Karpas-422 (cell line): Measurements from ENCODE around the gene PASK. TPM values are rescaled to one million over a fixed set of nuclear protein-coding genes. Genes with fewer than 3 reads are reported as not detected.
A peak's percentile ranks its signal among the peaks of the same experiment; 100 is the strongest.

Experiments
- DNase-seq: peaks from one replicate; pipeline ENCODE4 v3.0.0-alpha.2; 2015
- H2AFZ ChIP-seq: fragments of 200-600 bp; sonication (generic); 2 replicates; pipeline ENCODE4 v1.6.1; 2014; ENCODE audit warnings: antibody characterized with exemption, low read length, mixed read lengths
- H3K27ac ChIP-seq: fragments of 200-600 bp; sonication (generic); 2 replicates; pipeline ENCODE4 v1.5.1; 2014; ENCODE audit warnings: mild to moderate bottlenecking, low read length, moderate library complexity
- H3K27me3 ChIP-seq: fragments of 200-600 bp; sonication (generic); 2 replicates; pipeline ENCODE4 v1.6.1; 2014; ENCODE audit warnings: low read length, mixed read lengths
- H3K36me3 ChIP-seq: fragments of 200-600 bp; sonication (generic); 2 replicates; pipeline ENCODE4 v1.6.1; 2014; ENCODE audit warnings: low read length, mixed read lengths; ENCODE audit not compliant: insufficient read depth
- H3K4me1 ChIP-seq: fragments of 200-600 bp; sonication (generic); 2 replicates; pipeline ENCODE4 v1.6.1; 2014; ENCODE audit warnings: mild to moderate bottlenecking, low read length, mixed read lengths
- H3K4me2 ChIP-seq: fragments of 200-600 bp; sonication (generic); 2 replicates; pipeline ENCODE4 v1.6.1; 2014; ENCODE audit warnings: low read length, low read depth, mild to moderate bottlenecking; ENCODE audit not compliant: poor library complexity, severe bottlenecking
- H3K4me3 ChIP-seq: fragments of 200-600 bp; sonication (generic); 2 replicates; pipeline ENCODE4 v1.5.1; 2014; ENCODE audit warnings: mild to moderate bottlenecking, antibody characterized with exemption, low read length, mixed read lengths
- H3K79me2 ChIP-seq: fragments of 200-600 bp; sonication (generic); 2 replicates; pipeline ENCODE4 v1.6.1; 2014; ENCODE audit warnings: mild to moderate bottlenecking, low read length, mixed read lengths
- H3K9ac ChIP-seq: fragments of 200-600 bp; sonication (generic); 2 replicates; pipeline ENCODE4 v1.6.0; 2014; ENCODE audit warnings: low read length
- H3K9me2 ChIP-seq: fragments of 200-600 bp; sonication (generic), shearing (Covaris generic); replicated peaks from 2 replicates; pipeline ENCODE4 v1.6.0; 2014; ENCODE audit warnings: mild to moderate bottlenecking, low read length, moderate library complexity; ENCODE audit not compliant: insufficient read depth
- H3K9me3 ChIP-seq: fragments of 300-700, 200-600 bp; sonication (generic); 2 replicates; pipeline ENCODE4 v1.6.1; 2014; ENCODE audit warnings: low read length, mixed read lengths
- H4K20me1 ChIP-seq: fragments of 200-600 bp; sonication (generic); 2 replicates; pipeline ENCODE4 v1.6.1; 2014; ENCODE audit warnings: mild to moderate bottlenecking, antibody characterized with exemption, low read length, low read depth; ENCODE audit not compliant: insufficient read depth
- total RNA-seq: library from RNA; depleted of rRNA; stranded (reverse); fragments of >200 nt; shearing (Covaris generic); gene quantifications from 2 replicates; pipeline ENCODE4 v1.2.3, GENCODE V29; 2014; ENCODE audit warnings: low replicate concordance

The PASK gene
- total RNA-seq, 1 experiment from 2014 or later, result 23.9 TPM

DNA sequence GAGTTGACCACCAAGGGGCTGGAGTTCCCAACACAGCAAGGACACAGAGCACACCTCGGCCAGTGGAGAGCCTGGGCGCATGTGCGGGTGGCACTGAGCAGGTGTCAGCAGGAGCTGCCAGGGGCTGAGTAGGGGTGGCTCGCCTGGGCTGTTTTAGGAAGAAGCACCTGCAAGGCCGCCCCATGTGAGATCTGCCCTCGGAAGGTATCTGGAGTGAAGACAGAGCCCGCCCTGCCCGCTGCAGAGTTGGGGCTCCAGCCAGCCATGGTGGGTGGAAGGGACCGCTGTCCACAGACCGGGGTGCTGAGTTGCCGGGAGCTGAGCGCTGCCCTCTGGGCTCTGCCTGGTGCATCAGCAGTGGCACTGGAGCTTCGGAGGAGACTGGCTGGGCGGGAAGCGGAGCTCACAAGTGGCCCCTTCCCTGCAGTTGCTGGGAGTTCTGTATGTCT is 82.4 kb downstream of the PASK start:
- DNase-seq, result no peak
- no peaks in the 10 kb centered on the region for H3K9me3 ChIP-seq
- H3K4me3 ChIP-seq, result no peak overlapping the region

DNA sequence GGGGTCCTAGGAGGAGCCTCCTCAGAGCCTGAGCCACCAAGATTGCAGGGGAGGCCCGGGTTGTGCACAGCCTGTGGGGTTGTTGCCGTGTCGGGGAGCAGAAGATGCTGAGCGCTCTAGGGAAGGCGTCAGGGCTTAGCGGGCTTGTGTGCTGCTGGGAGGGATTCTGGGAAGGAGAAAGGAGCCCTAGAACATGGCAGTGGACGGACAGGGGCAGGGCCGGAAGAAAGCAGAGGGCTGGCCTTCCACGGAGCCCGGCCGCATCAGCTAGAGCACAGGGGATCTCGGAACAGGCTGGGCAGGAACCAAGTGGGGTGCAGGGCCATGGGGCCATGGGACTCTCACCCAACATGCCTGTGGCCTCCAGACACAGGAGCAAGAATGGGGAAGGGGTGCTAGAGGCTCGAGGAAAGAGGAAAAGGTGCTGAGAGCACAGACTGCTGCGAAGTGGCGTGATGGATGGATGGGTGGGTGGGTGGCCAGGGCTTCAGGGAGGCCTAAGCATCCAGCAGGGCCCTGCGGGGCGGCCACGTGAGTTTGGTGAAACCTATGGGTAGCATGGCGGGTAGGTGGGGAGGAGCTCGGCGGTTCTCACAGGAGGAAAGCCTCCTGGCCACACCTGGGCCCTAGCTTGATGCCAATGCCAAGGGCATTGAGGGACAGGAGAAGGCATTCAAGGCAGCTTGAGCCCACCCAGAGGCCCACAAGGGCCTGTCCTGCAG is 82.9 kb downstream of the PASK start:
- H3K27me3 ChIP-seq, result no peaks in the 10 kb centered on the region
- DNase-seq, result no peak
- H3K4me3 ChIP-seq, result no peak overlapping the region
- no peak overlapping the region for H3K27ac ChIP-seq
- H3K4me2 ChIP-seq, result no peak overlapping the region
- H3K9ac ChIP-seq, result no peak overlapping the region
- 0 out of 2 replicates have a peak, but pooled peaks cover 9% of the 10 kb centered on the region for H4K20me1 ChIP-seq
- H3K36me3 ChIP-seq, result no peaks in the 10 kb centered on the region
- H3K79me2 ChIP-seq, result no peaks in the 10 kb centered on the region
- no peaks in the 10 kb centered on the region for H3K9me3 ChIP-seq
- H3K4me1 ChIP-seq, result peaks cover 2% of the 10 kb centered on the region; the same call in 1 of the 2 replicates
- H3K9me2 ChIP-seq, result no peaks in the 10 kb centered on the region
- H2AFZ ChIP-seq, result no peak overlapping the region

More for the DNA sequence above, 82.4 kb downstream of the PASK start:
- Histone ChIP-seq H3K4me1 (peaks cover 2% of the 10 kb centered on the region; the same call in 1 of the 2 replicates), H3K36me3 (no peaks in the 10 kb centered on the region), H4K20me1 (0 out of 2 replicates have a peak, but pooled peaks cover 9% of the 10 kb centered on the region), H3K9ac (no peak overlapping the region), H3K4me2 (no peak overlapping the region), H3K79me2 (no peaks in the 10 kb centered on the region), H2AFZ (no peak overlapping the region), H3K9me2 (no peaks in the 10 kb centered on the region), H3K27ac (no peak overlapping the region), H3K27me3 (no peaks in the 10 kb centered on the region)

- Histone ChIP-seq H4K20me1 (0 out of 2 replicates have a peak, but pooled peaks cover 9% of the 10 kb centered on the region), H3K4me3 (no peak overlapping the region), H3K27me3 (no peaks in the 10 kb centered on the region), H3K9me2 (no peaks in the 10 kb centered on the region), H3K79me2 (no peaks in the 10 kb centered on the region), H3K4me2 (no peak overlapping the region), H3K9ac (no peak overlapping the region), H3K36me3 (no peaks in the 10 kb centered on the region), H3K4me1 (peaks cover 2% of the 10 kb centered on the region; the same call in 1 of the 2 replicates), H3K27ac (no peak overlapping the region), H3K9me3 (no peaks in the 10 kb centered on the region), H2AFZ (no peak overlapping the region)
- DNase-seq, result peak; percentile 50
These were observed 83.9 kb downstream of the PASK start for GRCh38 chr2:241065355-241065803.

DNA sequence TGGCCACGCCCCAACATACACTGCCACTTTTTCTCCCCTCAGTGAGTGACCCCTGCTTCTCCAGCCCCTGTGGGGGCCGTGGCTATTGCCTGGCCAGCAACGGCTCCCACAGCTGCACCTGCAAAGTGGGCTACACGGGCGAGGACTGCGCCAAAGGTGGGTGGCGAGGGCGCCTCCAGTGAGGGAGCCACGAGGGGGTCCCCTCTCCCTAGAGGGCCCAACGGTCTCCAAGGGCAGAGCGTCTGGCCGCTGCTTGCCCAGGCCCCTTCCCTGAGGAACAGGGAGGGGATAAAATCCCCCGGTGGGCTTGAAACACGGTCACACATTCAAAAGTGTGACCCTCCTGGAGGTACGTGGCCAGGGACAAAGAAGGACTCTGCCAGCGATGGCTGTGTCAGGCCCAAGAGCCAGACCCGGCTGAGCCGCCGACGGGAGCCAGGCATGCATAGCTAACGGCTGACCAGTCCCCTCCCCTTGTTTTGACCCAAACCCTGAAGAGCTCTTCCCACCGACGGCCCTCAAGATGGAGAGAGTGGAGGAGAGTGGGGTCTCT is 84.4 kb downstream of the PASK start:
- no peak overlapping the region for H3K9ac ChIP-seq
- H3K36me3 ChIP-seq, result no peaks in the 10 kb centered on the region
- H3K4me2 ChIP-seq, result no peak overlapping the region
- no peaks in the 10 kb centered on the region for H3K79me2 ChIP-seq
- H3K4me1 ChIP-seq, result peaks cover 2% of the 10 kb centered on the region; the same call in 1 of the 2 replicates
- no peaks in the 10 kb centered on the region for H3K9me2 ChIP-seq
- no peaks in the 10 kb centered on the region for H3K27me3 ChIP-seq
- 0 out of 2 replicates have a peak, but pooled peaks cover 9% of the 10 kb centered on the region for H4K20me1 ChIP-seq
- H3K4me3 ChIP-seq, result no peak overlapping the region
- no peaks in the 10 kb centered on the region for H3K9me3 ChIP-seq
- H3K27ac ChIP-seq, result no peak overlapping the region
- DNase-seq, result no peak
- no peak overlapping the region for H2AFZ ChIP-seq

DNA sequence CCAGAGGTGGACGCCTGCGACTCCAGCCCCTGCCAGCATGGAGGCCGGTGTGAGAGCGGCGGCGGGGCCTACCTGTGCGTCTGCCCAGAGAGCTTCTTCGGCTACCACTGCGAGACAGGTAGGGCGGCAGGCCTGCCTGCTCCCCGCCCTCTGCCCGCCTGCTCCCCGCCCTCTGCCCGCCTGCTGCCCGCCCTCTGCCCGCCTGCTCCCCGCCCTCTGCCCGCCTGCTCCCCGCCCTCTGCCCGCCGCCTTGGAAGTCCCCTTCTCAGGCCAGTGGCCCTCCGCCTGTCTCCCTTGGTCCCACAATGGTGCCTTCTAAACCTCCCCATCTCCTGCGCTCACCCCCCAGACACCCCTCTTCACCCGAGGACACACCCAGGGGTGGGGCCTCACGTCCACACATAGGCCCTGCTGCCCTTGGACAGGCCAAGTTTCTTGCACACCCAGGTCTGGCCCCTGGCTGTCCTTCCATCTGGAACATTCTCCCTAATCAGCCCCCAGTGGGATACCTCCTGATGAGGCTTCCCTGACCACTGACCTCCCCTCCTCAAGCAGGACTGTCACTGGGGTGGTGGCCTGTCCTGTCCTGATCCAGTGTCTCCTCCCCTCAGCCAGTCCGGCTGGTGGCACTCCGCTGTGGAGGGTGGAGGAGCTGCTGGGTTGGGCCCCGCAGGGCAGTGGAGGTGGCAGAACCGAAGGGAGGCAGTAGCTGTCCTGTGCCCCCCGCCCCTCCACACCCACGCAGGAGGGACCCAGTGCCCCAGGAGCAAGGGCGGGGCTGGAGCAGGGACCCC is 85.1 kb downstream of the PASK start:
- DNase-seq, result peak; percentile 66
- H3K36me3 ChIP-seq, result no peaks in the 10 kb centered on the region
- H4K20me1 ChIP-seq, result 0 out of 2 replicates have a peak, but pooled peaks cover 9% of the 10 kb centered on the region
- H3K27ac ChIP-seq, result no peak overlapping the region
- peaks cover 2% of the 10 kb centered on the region; the same call in 1 of the 2 replicates for H3K4me1 ChIP-seq
- H2AFZ ChIP-seq, result no peak overlapping the region
- H3K27me3 ChIP-seq, result no peaks in the 10 kb centered on the region
- no peaks in the 10 kb centered on the region for H3K9me2 ChIP-seq
- H3K9ac ChIP-seq, result no peak overlapping the region
- no peaks in the 10 kb centered on the region for H3K9me3 ChIP-seq
- no peak overlapping the region for H3K4me3 ChIP-seq
- no peaks in the 10 kb centered on the region for H3K79me2 ChIP-seq
- H3K4me2 ChIP-seq, result no peak overlapping the region

- Histone ChIP-seq H3K79me2 (no peaks in the 10 kb centered on the region), H3K27ac (no peak overlapping the region), H3K9ac (no peak overlapping the region), H3K4me3 (no peak overlapping the region), H3K36me3 (no peaks in the 10 kb centered on the region), H4K20me1 (0 out of 2 replicates have a peak, but pooled peaks cover 9% of the 10 kb centered on the region), H2AFZ (no peak overlapping the region), H3K9me2 (no peaks in the 10 kb centered on the region), H3K4me1 (peaks cover 2% of the 10 kb centered on the region; the same call in 1 of the 2 replicates), H3K9me3 (no peaks in the 10 kb centered on the region), H3K4me2 (no peak overlapping the region), H3K27me3 (no peaks in the 10 kb centered on the region)
- no peak for DNase-seq
These were observed 85.7 kb downstream of the PASK start for GRCh38 chr2:241063587-241063986.

DNA sequence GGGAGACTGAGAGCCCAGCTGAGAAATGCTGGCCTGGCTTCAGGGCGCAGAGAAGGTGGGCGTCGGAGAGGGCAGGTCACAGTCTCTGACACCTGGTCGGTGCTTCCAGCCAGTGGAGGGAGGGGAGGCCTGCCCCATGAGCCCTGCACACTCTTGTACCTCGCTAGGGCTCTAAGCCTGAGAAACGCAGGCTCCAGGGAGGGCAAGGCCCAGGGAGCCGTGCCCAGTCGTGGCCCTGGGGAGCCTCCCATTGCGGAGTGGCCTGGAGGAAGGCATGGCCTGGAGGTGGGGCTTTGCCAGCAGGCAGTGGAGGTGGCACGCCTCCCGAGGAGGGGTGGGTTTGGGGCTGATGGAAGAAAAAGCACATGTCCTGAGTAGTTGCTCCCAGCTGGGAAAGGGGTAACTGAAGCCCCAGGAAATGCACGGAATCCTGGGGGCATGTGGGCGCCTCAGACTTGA is 86.2 kb downstream of the PASK start:
- no peaks in the 10 kb centered on the region for H3K9me3 ChIP-seq

More for the DNA sequence above, 86.2 kb downstream of the PASK start:
- no peak overlapping the region for H3K9ac ChIP-seq
- no peak overlapping the region for H3K27ac ChIP-seq
- no peaks in the 10 kb centered on the region for H3K79me2 ChIP-seq
- 0 out of 2 replicates have a peak, but pooled peaks cover 9% of the 10 kb centered on the region for H4K20me1 ChIP-seq
- H3K4me2 ChIP-seq, result no peak overlapping the region
- H3K36me3 ChIP-seq, result no peaks in the 10 kb centered on the region
- no peaks in the 10 kb centered on the region for H3K27me3 ChIP-seq
- no peaks in the 10 kb centered on the region for H3K9me2 ChIP-seq
- DNase-seq, result no peak
- H2AFZ ChIP-seq, result no peak overlapping the region
- no peak overlapping the region for H3K4me3 ChIP-seq
- peaks cover 2% of the 10 kb centered on the region; the same call in 1 of the 2 replicates for H3K4me1 ChIP-seq
